ENCODE data around the gene NLE1.

GRCh38 chr17:35162755-35163154 lies 20.7 kb upstream of the NLE1 start:
- TF ChIP-seq, protein P1, sequence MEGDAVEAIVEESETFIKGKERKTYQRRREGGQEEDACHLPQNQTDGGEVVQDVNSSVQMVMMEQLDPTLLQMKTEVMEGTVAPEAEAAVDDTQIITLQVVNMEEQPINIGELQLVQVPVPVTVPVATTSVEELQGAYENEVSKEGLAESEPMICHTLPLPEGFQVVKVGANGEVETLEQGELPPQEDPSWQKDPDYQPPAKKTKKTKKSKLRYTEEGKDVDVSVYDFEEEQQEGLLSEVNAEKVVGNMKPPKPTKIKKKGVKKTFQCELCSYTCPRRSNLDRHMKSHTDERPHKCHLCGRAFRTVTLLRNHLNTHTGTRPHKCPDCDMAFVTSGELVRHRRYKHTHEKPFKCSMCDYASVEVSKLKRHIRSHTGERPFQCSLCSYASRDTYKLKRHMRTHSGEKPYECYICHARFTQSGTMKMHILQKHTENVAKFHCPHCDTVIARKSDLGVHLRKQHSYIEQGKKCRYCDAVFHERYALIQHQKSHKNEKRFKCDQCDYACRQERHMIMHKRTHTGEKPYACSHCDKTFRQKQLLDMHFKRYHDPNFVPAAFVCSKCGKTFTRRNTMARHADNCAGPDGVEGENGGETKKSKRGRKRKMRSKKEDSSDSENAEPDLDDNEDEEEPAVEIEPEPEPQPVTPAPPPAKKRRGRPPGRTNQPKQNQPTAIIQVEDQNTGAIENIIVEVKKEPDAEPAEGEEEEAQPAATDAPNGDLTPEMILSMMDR (IDR thresholded peaks at IDR 0.05; ENCODE audit: insufficient read depth, low read length), result no peak
- TF ChIP-seq GABPA (IDR thresholded peaks at IDR 0.05; ENCODE audit: low read depth) (no peak), POLR2AphosphoS5 (IDR thresholded peaks at IDR 0.05; ENCODE audit: low read depth) (no peak), SPI1 (IDR thresholded peaks at IDR 0.05; ENCODE audit: borderline replicate concordance, low read depth) (no peak)
- TF ChIP-seq, protein P2, sequence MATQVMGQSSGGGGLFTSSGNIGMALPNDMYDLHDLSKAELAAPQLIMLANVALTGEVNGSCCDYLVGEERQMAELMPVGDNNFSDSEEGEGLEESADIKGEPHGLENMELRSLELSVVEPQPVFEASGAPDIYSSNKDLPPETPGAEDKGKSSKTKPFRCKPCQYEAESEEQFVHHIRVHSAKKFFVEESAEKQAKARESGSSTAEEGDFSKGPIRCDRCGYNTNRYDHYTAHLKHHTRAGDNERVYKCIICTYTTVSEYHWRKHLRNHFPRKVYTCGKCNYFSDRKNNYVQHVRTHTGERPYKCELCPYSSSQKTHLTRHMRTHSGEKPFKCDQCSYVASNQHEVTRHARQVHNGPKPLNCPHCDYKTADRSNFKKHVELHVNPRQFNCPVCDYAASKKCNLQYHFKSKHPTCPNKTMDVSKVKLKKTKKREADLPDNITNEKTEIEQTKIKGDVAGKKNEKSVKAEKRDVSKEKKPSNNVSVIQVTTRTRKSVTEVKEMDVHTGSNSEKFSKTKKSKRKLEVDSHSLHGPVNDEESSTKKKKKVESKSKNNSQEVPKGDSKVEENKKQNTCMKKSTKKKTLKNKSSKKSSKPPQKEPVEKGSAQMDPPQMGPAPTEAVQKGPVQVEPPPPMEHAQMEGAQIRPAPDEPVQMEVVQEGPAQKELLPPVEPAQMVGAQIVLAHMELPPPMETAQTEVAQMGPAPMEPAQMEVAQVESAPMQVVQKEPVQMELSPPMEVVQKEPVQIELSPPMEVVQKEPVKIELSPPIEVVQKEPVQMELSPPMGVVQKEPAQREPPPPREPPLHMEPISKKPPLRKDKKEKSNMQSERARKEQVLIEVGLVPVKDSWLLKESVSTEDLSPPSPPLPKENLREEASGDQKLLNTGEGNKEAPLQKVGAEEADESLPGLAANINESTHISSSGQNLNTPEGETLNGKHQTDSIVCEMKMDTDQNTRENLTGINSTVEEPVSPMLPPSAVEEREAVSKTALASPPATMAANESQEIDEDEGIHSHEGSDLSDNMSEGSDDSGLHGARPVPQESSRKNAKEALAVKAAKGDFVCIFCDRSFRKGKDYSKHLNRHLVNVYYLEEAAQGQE (IDR thresholded peaks at IDR 0.05; ENCODE audit: insufficient replicate concordance, low read depth), result no peak
